Choroid plexus epithelial cell (primary cell): ENCODE measurements around the gene SRC.

Experiments used
- DNase-seq: peaks from one replicate; pipeline ENCODE4 v3.0.0-alpha.2; 2010; ENCODE audit warnings: low read depth
- H3K4me3 ChIP-seq: 2 replicates; pipeline ENCODE4 v1.5.1; 2011; ENCODE audit warnings: low read depth, mild to moderate bottlenecking, control low read depth, low read length, moderate library complexity
- TF ChIP-seq, protein P1 (sequence below): conservative IDR thresholded peaks from 2 replicates; pipeline ENCODE4 v1.5.1; 2011; ENCODE audit warnings: low read depth, mild to moderate bottlenecking, control low read depth, inconsistent platforms, low read length, moderate library complexity

The SRC gene

DNA sequence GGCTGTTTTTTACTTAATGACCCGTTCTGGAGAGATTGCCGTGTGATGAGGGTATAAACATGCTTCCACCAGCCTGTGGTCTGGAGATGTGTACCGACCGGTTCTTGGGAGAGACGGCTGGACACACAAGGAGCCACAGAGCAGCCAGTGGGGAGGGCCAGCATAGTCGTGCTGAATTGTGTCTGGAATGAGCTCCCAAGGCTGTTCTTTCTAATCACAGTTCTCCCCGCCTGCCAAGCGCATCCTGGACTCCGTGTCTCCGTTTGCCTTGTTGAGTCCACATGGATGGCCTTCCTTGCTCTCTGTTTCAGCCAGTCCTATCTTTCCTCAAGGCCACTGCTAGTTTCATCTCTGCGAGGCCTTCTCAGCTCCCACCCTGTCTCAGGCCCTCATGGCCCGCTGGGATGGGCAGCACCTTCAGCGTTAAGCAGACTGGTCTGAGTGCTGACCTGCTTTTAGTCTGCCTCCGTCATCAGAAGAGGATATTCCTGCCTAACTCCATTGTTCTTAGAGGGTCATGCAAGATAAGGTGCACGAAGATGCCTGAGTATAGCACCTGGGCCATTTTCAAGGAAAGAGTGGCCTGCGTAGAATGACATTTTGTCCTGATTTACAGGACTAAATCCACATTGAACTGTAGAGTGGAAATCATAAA is 35.9 kb upstream of the SRC start:
- TF ChIP-seq, protein P1, sequence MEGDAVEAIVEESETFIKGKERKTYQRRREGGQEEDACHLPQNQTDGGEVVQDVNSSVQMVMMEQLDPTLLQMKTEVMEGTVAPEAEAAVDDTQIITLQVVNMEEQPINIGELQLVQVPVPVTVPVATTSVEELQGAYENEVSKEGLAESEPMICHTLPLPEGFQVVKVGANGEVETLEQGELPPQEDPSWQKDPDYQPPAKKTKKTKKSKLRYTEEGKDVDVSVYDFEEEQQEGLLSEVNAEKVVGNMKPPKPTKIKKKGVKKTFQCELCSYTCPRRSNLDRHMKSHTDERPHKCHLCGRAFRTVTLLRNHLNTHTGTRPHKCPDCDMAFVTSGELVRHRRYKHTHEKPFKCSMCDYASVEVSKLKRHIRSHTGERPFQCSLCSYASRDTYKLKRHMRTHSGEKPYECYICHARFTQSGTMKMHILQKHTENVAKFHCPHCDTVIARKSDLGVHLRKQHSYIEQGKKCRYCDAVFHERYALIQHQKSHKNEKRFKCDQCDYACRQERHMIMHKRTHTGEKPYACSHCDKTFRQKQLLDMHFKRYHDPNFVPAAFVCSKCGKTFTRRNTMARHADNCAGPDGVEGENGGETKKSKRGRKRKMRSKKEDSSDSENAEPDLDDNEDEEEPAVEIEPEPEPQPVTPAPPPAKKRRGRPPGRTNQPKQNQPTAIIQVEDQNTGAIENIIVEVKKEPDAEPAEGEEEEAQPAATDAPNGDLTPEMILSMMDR: no peak
- no peak for DNase-seq
- H3K4me3 ChIP-seq: no peak overlapping the region

DNA sequence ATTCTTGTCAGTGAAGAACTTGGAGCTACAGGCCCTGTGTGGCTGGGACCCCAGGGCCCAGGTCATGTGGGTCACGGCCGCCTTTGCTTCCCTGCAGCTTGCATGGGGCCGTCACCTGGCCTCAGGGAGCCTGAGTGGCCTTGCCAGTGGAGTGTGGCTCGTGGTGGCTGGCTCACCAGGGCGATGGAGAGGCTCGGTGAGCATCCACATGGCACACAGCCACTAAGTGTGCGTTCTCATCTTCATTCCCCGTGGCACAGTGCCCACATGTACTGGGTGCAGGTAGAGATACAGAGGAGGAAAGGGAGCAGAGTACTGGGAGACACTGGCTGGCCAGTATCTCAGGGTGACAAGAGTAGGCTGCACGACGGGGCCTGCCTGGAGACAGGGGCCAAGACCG is 35.0 kb upstream of the SRC start:
- no peak for DNase-seq
- no peak overlapping the region for H3K4me3 ChIP-seq
- TF ChIP-seq, protein P1: no peak

DNA sequence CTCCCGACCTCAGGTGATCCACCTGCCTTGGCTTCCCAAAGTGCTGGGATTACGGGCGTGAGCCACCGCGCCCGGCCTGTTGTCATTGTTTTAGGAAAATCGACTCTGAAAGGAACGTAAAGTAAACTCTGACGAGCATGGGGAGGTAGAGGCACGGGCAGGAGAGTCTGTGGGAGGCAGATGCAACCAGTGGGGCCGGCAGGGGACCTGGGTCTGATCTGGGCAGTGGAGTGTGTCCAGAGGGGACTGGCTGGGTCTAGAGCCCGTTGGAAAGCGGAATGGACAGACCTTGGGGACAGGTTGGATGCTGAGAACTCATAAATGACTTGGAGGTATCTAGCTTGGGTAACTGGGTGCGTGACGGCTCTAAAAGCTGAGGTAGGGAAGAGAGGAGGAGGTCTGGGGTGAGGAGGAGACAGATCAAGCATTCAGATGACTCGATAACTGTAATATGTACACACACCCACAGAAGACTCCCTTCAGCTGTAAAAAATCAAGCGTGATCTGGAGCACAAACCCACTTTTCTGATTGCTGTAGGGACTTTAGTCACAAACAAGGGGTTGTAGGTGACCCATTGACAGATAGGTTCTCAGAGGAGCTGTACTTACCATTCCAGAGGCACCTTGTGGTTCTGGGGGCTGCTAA is 34.1 kb upstream of the SRC start:
- DNase-seq: no peak
- H3K4me3 ChIP-seq: no peak overlapping the region
- TF ChIP-seq, protein P1: no peak

DNA sequence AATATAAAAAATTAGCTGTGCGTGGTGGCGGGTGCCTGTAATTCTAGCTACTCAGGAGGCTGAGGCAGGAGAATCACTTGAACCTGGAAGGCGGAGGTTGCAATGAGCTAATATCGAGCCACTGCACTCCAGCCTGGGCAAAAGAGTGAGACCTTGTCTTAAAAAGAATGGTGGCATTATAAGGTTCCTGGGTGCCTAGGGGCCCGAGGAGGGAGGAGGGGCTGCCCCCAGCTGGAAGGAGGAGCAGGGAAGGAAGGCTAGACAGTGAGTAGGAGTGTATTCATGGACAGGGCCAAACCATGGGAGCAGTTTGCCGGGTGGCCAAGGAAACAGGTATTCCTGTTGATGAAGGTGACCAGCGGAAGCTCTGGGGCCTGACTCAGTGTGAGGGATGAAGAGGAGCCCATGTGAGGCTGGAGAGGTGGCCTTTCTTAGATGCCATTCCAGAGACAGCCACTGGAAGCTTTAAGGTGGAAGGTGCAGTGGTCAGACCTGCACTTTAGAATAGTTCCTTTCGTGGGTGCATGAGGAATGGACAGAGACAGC is 32.3 kb upstream of the SRC start:
- DNase-seq: no peak
- no peak overlapping the region for H3K4me3 ChIP-seq
- TF ChIP-seq, protein P1: no peak

DNA sequence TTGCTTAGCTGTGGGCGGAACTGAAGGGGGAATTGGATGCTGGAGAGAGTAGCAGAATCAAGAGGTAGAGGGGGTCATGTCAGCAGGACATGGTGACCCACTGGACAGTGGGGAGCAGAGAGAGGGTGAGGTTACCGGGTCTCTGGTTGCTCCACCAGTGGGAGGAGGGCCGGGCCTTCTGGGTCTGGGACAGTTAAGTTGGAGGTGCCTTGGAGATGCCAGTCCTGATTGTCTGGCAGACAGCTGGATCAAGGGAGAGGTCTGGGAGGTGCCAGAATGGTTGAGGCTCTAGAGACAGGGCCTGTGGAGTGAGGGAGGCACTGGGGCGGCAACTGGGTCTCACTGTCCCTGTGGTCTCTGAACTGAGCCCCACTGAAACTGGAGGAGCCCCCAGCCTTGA is 31.8 kb upstream of the SRC start:
- no peak for DNase-seq
- H3K4me3 ChIP-seq: no peak overlapping the region
- TF ChIP-seq, protein P1: no peak

DNA sequence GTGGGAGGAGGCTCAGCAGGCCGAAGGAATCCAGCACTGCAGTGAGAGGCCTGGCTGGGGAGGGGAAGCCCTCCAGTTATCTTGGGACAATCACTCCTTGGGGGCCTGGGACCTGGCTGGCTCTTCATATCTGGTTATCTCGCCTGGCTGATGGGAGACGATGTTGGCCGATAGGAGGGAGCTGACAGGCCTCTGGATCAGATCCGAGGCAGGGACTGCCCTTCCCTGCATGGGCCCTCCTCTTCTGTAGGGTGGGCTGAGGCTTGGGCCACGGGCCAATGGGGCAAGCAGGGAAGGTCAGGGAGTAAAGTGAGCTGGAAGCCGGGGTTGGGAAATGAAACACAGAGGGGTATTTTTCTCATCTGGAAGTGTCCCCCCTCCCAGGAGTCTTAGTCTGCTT is 31.3 kb upstream of the SRC start:
- TF ChIP-seq, protein P1: no peak
- no peak overlapping the region for H3K4me3 ChIP-seq
- DNase-seq: no peak
